ENCODE results near the gene MAP3K5.

MAP3K5 gene

GRCh38 chr6:136769759-136770158, 22.5 kb downstream of the MAP3K5 start:
- no peak overlapping the region for H3K4me3 ChIP-seq (ENCODE audit: low read depth, low read length)
- no peak overlapping the region for H4K12ac ChIP-seq (ENCODE audit: low read depth, low read length)
- no peak overlapping the region for H4K91ac ChIP-seq (ENCODE audit: low read depth, low read length)
- H3K27me3 ChIP-seq (ENCODE audit: insufficient read depth, low read length): no peaks in the 10 kb centered on the region
- H3K23ac ChIP-seq (ENCODE audit: low read length): no peak overlapping the region
- H3K18ac ChIP-seq (ENCODE audit: low read length): no peak overlapping the region
- no peak overlapping the region for H2BK120ac ChIP-seq (ENCODE audit: insufficient read depth, low read length, poor library complexity)
- H2AFZ ChIP-seq (ENCODE audit: insufficient read depth, low read length, poor library complexity): no peak overlapping the region
- WGBS (ENCODE audit: extremely low coverage, insufficient coverage, insufficient read length): no CpG with 5 or more reads among the region's 1 CpG
- H3K4me1 ChIP-seq (ENCODE audit: control insufficient read depth in 1 of 2, insufficient read depth in 2 of 2, low read length in 2 of 2): no peaks in the 10 kb centered on the region
- no peak overlapping the region for H4K8ac ChIP-seq (ENCODE audit: low read depth, low read length)
- H2BK12ac ChIP-seq (ENCODE audit: low read length): no peak overlapping the region
- no peaks in the 10 kb centered on the region for H3K36me3 ChIP-seq (ENCODE audit: control insufficient read depth in 1 of 2, insufficient read depth in 2 of 2, low read length in 2 of 2)
- H3K79me1 ChIP-seq (ENCODE audit: low read length): no peaks in the 10 kb centered on the region
- H3K79me2 ChIP-seq (ENCODE audit: control insufficient read depth, insufficient read depth, low read length, poor library complexity): no peaks in the 10 kb centered on the region
- H3K9ac ChIP-seq (ENCODE audit: low read length): no peak overlapping the region
- no peak overlapping the region for H2AK5ac ChIP-seq (ENCODE audit: low read length)
- no peak overlapping the region for H3K4me2 ChIP-seq (ENCODE audit: low read length)
- H3K9me3 ChIP-seq (ENCODE audit: insufficient read depth, low read depth, low read length): no peaks in the 10 kb centered on the region
- no peak overlapping the region for H3K14ac ChIP-seq (ENCODE audit: low read length)
- no peak for DNase-seq
- no peak overlapping the region for H3K4ac ChIP-seq (ENCODE audit: low read depth, low read length)
- H3K27ac ChIP-seq (ENCODE audit: low read depth, low read length): no peak overlapping the region
- no peak overlapping the region for H2BK5ac ChIP-seq (ENCODE audit: low read depth, low read length, poor library complexity)

GRCh38 chr6:136769124-136769523, 23.2 kb downstream of the MAP3K5 start:
- no peak overlapping the region for H3K18ac ChIP-seq (ENCODE audit: low read length)
- no peak overlapping the region for H3K4ac ChIP-seq (ENCODE audit: low read depth, low read length)
- H4K91ac ChIP-seq (ENCODE audit: low read depth, low read length): no peak overlapping the region
- H3K79me1 ChIP-seq (ENCODE audit: low read length): no peaks in the 10 kb centered on the region
- H3K36me3 ChIP-seq (ENCODE audit: control insufficient read depth in 1 of 2, insufficient read depth in 2 of 2, low read length in 2 of 2): no peaks in the 10 kb centered on the region
- no peak overlapping the region for H4K8ac ChIP-seq (ENCODE audit: low read depth, low read length)
- no peaks in the 10 kb centered on the region for H3K4me1 ChIP-seq (ENCODE audit: control insufficient read depth in 1 of 2, insufficient read depth in 2 of 2, low read length in 2 of 2)
- H2BK5ac ChIP-seq (ENCODE audit: low read depth, low read length, poor library complexity): no peak overlapping the region
- no peak for DNase-seq
- H3K4me2 ChIP-seq (ENCODE audit: low read length): no peak overlapping the region
- H2AK5ac ChIP-seq (ENCODE audit: low read length): no peak overlapping the region
- H2AFZ ChIP-seq (ENCODE audit: insufficient read depth, low read length, poor library complexity): no peak overlapping the region
- no peaks in the 10 kb centered on the region for H3K27me3 ChIP-seq (ENCODE audit: insufficient read depth, low read length)
- no peak overlapping the region for H2BK120ac ChIP-seq (ENCODE audit: insufficient read depth, low read length, poor library complexity)
- H3K9me3 ChIP-seq (ENCODE audit: insufficient read depth, low read depth, low read length): no peaks in the 10 kb centered on the region
- H3K14ac ChIP-seq (ENCODE audit: low read length): no peak overlapping the region
- H3K79me2 ChIP-seq (ENCODE audit: control insufficient read depth, insufficient read depth, low read length, poor library complexity): no peaks in the 10 kb centered on the region
- no peak overlapping the region for H3K4me3 ChIP-seq (ENCODE audit: low read depth, low read length)
- H2BK12ac ChIP-seq (ENCODE audit: low read length): no peak overlapping the region
- no CpG with 5 or more reads among the region's 2 CpGs for WGBS (ENCODE audit: extremely low coverage, insufficient coverage, insufficient read length)
- H3K27ac ChIP-seq (ENCODE audit: low read depth, low read length): no peak overlapping the region
- H3K9ac ChIP-seq (ENCODE audit: low read length): no peak overlapping the region
- no peak overlapping the region for H4K12ac ChIP-seq (ENCODE audit: low read depth, low read length)
- H3K23ac ChIP-seq (ENCODE audit: low read length): no peak overlapping the region

- H2BK5ac ChIP-seq (ENCODE audit: low read depth, low read length, poor library complexity): no peak overlapping the region
- no peaks in the 10 kb centered on the region for H3K4me1 ChIP-seq (ENCODE audit: control insufficient read depth in 1 of 2, insufficient read depth in 2 of 2, low read length in 2 of 2)
- no peaks in the 10 kb centered on the region for H3K36me3 ChIP-seq (ENCODE audit: control insufficient read depth in 1 of 2, insufficient read depth in 2 of 2, low read length in 2 of 2)
- H3K79me1 ChIP-seq (ENCODE audit: low read length): no peaks in the 10 kb centered on the region
- H4K8ac ChIP-seq (ENCODE audit: low read depth, low read length): no peak overlapping the region
- no peaks in the 10 kb centered on the region for H3K9me3 ChIP-seq (ENCODE audit: insufficient read depth, low read depth, low read length)
- H2AFZ ChIP-seq (ENCODE audit: insufficient read depth, low read length, poor library complexity): no peak overlapping the region
- H2AK5ac ChIP-seq (ENCODE audit: low read length): no peak overlapping the region
- no CpG with 5 or more reads among the region's 6 CpGs for WGBS (ENCODE audit: extremely low coverage, insufficient coverage, insufficient read length)
- no peak overlapping the region for H4K91ac ChIP-seq (ENCODE audit: low read depth, low read length)
- no peak overlapping the region for H3K23ac ChIP-seq (ENCODE audit: low read length)
- no peaks in the 10 kb centered on the region for H3K79me2 ChIP-seq (ENCODE audit: control insufficient read depth, insufficient read depth, low read length, poor library complexity)
- no peak overlapping the region for H3K18ac ChIP-seq (ENCODE audit: low read length)
- no peak overlapping the region for H2BK12ac ChIP-seq (ENCODE audit: low read length)
- no peak for DNase-seq
- H2BK120ac ChIP-seq (ENCODE audit: insufficient read depth, low read length, poor library complexity): no peak overlapping the region
- H3K4me3 ChIP-seq (ENCODE audit: low read depth, low read length): no peak overlapping the region
- no peak overlapping the region for H4K12ac ChIP-seq (ENCODE audit: low read depth, low read length)
- no peak overlapping the region for H3K14ac ChIP-seq (ENCODE audit: low read length)
- no peak overlapping the region for H3K9ac ChIP-seq (ENCODE audit: low read length)
- no peak overlapping the region for H3K4me2 ChIP-seq (ENCODE audit: low read length)
- H3K4ac ChIP-seq (ENCODE audit: low read depth, low read length): no peak overlapping the region
- no peak overlapping the region for H3K27ac ChIP-seq (ENCODE audit: low read depth, low read length)
- no peaks in the 10 kb centered on the region for H3K27me3 ChIP-seq (ENCODE audit: insufficient read depth, low read length)
Measured at GRCh38 chr6:136767570-136768309, 24.5 kb downstream of the MAP3K5 start.

GRCh38 chr6:136767103-136767502, 25.2 kb downstream of the MAP3K5 start:
- Histone ChIP-seq H3K4me2 (ENCODE audit: low read length) (no peak overlapping the region), H2BK12ac (ENCODE audit: low read length) (no peak overlapping the region), H3K9ac (ENCODE audit: low read length) (no peak overlapping the region), H4K91ac (ENCODE audit: low read depth, low read length) (no peak overlapping the region), H3K23ac (ENCODE audit: low read length) (no peak overlapping the region), H3K18ac (ENCODE audit: low read length) (no peak overlapping the region), H2BK5ac (ENCODE audit: low read depth, low read length, poor library complexity) (no peak overlapping the region), H3K9me3 (ENCODE audit: insufficient read depth, low read depth, low read length) (no peaks in the 10 kb centered on the region), H3K4ac (ENCODE audit: low read depth, low read length) (no peak overlapping the region), H3K14ac (ENCODE audit: low read length) (no peak overlapping the region), H3K79me2 (ENCODE audit: control insufficient read depth, insufficient read depth, low read length, poor library complexity) (no peaks in the 10 kb centered on the region), H4K8ac (ENCODE audit: low read depth, low read length) (no peak overlapping the region), H3K4me1 (ENCODE audit: control insufficient read depth in 1 of 2, insufficient read depth in 2 of 2, low read length in 2 of 2) (no peaks in the 10 kb centered on the region), H3K36me3 (ENCODE audit: control insufficient read depth in 1 of 2, insufficient read depth in 2 of 2, low read length in 2 of 2) (no peaks in the 10 kb centered on the region), H4K12ac (ENCODE audit: low read depth, low read length) (no peak overlapping the region), H3K27ac (ENCODE audit: low read depth, low read length) (no peak overlapping the region), H2BK120ac (ENCODE audit: insufficient read depth, low read length, poor library complexity) (no peak overlapping the region), H3K79me1 (ENCODE audit: low read length) (no peaks in the 10 kb centered on the region), H3K4me3 (ENCODE audit: low read depth, low read length) (no peak overlapping the region), H2AFZ (ENCODE audit: insufficient read depth, low read length, poor library complexity) (no peak overlapping the region), H2AK5ac (ENCODE audit: low read length) (no peak overlapping the region), H3K27me3 (ENCODE audit: insufficient read depth, low read length) (no peaks in the 10 kb centered on the region)
- DNase-seq: no peak
- no CpG with 5 or more reads among the region's 2 CpGs for WGBS (ENCODE audit: extremely low coverage, insufficient coverage, insufficient read length)

Measured in trophoblast cell (in vitro differentiated cells and primary cell).